ENCODE data around the gene CEP164.

DNA sequence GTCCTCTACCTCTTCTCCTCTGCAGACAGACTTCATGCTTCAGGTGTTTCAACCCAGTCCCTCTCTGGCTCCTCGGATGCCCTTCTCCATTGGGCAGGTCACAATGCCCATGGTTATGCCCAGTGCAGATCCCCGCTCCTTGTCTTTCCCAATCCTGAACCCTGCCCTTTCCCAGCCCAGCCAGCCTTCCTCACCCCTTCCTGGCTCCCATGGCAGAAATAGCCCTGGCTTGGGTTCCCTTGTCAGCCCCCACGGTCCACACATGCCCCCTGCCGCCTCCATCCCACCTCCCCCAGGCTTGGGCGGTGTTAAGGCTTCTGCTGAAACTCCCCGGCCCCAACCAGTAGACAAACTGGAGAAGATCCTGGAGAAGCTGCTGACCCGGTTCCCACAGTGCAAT, 45.8 kb upstream of the CEP164 start:
- TF ChIP-seq EZH2 (IDR thresholded peaks at IDR 0.05; ENCODE audit: insufficient read depth, low read length): no peak
- TF ChIP-seq, protein P1, sequence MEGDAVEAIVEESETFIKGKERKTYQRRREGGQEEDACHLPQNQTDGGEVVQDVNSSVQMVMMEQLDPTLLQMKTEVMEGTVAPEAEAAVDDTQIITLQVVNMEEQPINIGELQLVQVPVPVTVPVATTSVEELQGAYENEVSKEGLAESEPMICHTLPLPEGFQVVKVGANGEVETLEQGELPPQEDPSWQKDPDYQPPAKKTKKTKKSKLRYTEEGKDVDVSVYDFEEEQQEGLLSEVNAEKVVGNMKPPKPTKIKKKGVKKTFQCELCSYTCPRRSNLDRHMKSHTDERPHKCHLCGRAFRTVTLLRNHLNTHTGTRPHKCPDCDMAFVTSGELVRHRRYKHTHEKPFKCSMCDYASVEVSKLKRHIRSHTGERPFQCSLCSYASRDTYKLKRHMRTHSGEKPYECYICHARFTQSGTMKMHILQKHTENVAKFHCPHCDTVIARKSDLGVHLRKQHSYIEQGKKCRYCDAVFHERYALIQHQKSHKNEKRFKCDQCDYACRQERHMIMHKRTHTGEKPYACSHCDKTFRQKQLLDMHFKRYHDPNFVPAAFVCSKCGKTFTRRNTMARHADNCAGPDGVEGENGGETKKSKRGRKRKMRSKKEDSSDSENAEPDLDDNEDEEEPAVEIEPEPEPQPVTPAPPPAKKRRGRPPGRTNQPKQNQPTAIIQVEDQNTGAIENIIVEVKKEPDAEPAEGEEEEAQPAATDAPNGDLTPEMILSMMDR (IDR thresholded peaks at IDR 0.05; ENCODE audit: insufficient read depth, low read depth, low read length): no peak

All from astrocyte (in vitro differentiated cells and primary cell).